MCF 10A (cell line): Measurements from ENCODE around the gene PPP1CC. TPM values are rescaled to one million over a fixed set of nuclear protein-coding genes. Genes with fewer than 3 reads are reported as not detected.
"Not testable (repeated sequence)": the region's sequence is repeated elsewhere in the genome, so short reads cannot be mapped to it uniquely, and the experiment has no call there.

ENCODE experiments used
- BruUV-seq: library from RNA; stranded (reverse); fragments of 400-500 nt; replicated peaks from 2 replicates; lab custom pipeline; 2021; lab: Mats Ljungman, UMichigan
- CTCF ChIA-PET: fragments of 300-600 bp; sonication (Branson Sonifier 250); formaldehyde crosslinking; extraction: SDS; loops from one replicate; lab custom pipeline; 2021; ENCODE audit warnings: antibody characterized with exemption, inconsistent platforms; lab: Yijun Ruan, JAX
- POLR2A ChIA-PET: fragments of 300-600, 350-650 bp; sonication (Branson Sonifier 250); formaldehyde crosslinking; extraction: SDS; loops from one replicate; lab custom pipeline; 2020; ENCODE audit warnings: antibody characterized with exemption, inconsistent platforms; lab: Yijun Ruan, JAX
- DNase-seq: peaks from one replicate; pipeline ENCODE4 v3.0.0-alpha.2; 2018; ENCODE audit not compliant: unreplicated experiment
- H3K27ac Mint-ChIP-seq: one replicate; pipeline ENCODE4 v1.8.0; 2022; ENCODE audit warnings: mild to moderate bottlenecking, low read depth, mixed read lengths; ENCODE audit not compliant: unreplicated experiment
- H3K27me3 Mint-ChIP-seq: one replicate; pipeline ENCODE4 v1.8.0; 2022; ENCODE audit warnings: mixed read lengths; ENCODE audit not compliant: insufficient read depth, unreplicated experiment
- H3K36me3 Mint-ChIP-seq: one replicate; pipeline ENCODE4 v1.8.0; 2022; ENCODE audit warnings: mild to moderate bottlenecking, moderate library complexity, mixed read lengths; ENCODE audit not compliant: insufficient read depth, unreplicated experiment
- H3K4me1 Mint-ChIP-seq: one replicate; pipeline ENCODE4 v1.8.0; 2022; ENCODE audit warnings: mixed read lengths; ENCODE audit not compliant: insufficient read depth, unreplicated experiment
- H3K4me3 Mint-ChIP-seq: one replicate; pipeline ENCODE4 v1.8.0; 2022; ENCODE audit warnings: mild to moderate bottlenecking, moderate library complexity, mixed read lengths; ENCODE audit not compliant: unreplicated experiment
- H3K9me3 Mint-ChIP-seq: one replicate; pipeline ENCODE4 v1.8.0; 2022; ENCODE audit warnings: mixed read lengths; ENCODE audit not compliant: unreplicated experiment
- intact Hi-C: fragments of 100-400 bp; cut with micrococcal nuclease; formaldehyde crosslinking; loops from 2 replicates; pipeline ENCODE4 v1.14.1; 2022
- total RNA-seq: library from RNA; stranded (reverse); gene quantifications from 2 replicates; pipeline ENCODE4 v1.2.3, GENCODE V29; 2022
- TF ChIP-seq, protein P1 (sequence below): fragments of 200-600 bp; IDR thresholded peaks from one replicate; pipeline ENCODE4 v1.8.0; 2022; ENCODE audit warnings: antibody characterized with exemption, mild to moderate bottlenecking; ENCODE audit not compliant: unreplicated experiment

Gene PPP1CC
- total RNA-seq, 1 experiment from 2014 or later, result 94.6 TPM

DNA sequence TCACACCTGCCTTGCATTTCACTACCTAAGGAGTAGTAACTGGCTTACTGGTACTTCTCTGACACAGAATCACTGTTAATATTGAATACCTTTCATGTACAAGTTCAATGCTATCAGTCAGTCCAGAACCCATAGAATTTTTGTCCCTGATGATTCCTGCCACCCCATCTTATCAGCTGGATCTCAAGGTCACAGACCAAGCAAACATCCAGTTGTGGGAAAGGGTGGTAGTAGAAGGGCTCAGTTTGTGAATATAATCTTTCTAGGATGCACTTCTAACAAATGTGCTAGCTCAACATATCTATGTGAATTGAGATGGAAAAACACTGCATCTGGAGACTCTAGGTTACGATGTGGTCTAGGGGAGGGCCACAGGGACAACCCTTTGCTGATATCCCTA, 14.1 kb downstream of the PPP1CC start:
- Mint-ChIP-seq H3K4me1 (peaks cover 8% of the 10 kb centered on the region), H3K9me3 (no peaks in the 10 kb centered on the region), H3K27me3 (no peaks in the 10 kb centered on the region), H3K27ac (no peak overlapping the region), H3K36me3 (peaks cover 88% of the 10 kb centered on the region), H3K4me3 (no peak overlapping the region)
- ChIA-PET CTCF (interaction anchor here (0.6 to 0.8 kb wide), 2 partner anchors 11 to 26 kb away, joined by 3 to 4 read pairs; no protein-coding TSS in a partner anchor), POLR2A (interaction anchor here (2.1 kb wide), 1 partner anchor 12 kb away, joined by 5 read pairs; no protein-coding TSS in a partner anchor)
- intact Hi-C loops, result no loop called here
- BruUV-seq, result no TSS peak
- TF ChIP-seq, protein P1, sequence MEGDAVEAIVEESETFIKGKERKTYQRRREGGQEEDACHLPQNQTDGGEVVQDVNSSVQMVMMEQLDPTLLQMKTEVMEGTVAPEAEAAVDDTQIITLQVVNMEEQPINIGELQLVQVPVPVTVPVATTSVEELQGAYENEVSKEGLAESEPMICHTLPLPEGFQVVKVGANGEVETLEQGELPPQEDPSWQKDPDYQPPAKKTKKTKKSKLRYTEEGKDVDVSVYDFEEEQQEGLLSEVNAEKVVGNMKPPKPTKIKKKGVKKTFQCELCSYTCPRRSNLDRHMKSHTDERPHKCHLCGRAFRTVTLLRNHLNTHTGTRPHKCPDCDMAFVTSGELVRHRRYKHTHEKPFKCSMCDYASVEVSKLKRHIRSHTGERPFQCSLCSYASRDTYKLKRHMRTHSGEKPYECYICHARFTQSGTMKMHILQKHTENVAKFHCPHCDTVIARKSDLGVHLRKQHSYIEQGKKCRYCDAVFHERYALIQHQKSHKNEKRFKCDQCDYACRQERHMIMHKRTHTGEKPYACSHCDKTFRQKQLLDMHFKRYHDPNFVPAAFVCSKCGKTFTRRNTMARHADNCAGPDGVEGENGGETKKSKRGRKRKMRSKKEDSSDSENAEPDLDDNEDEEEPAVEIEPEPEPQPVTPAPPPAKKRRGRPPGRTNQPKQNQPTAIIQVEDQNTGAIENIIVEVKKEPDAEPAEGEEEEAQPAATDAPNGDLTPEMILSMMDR, result no peak
- DNase-seq, result no peak

DNA sequence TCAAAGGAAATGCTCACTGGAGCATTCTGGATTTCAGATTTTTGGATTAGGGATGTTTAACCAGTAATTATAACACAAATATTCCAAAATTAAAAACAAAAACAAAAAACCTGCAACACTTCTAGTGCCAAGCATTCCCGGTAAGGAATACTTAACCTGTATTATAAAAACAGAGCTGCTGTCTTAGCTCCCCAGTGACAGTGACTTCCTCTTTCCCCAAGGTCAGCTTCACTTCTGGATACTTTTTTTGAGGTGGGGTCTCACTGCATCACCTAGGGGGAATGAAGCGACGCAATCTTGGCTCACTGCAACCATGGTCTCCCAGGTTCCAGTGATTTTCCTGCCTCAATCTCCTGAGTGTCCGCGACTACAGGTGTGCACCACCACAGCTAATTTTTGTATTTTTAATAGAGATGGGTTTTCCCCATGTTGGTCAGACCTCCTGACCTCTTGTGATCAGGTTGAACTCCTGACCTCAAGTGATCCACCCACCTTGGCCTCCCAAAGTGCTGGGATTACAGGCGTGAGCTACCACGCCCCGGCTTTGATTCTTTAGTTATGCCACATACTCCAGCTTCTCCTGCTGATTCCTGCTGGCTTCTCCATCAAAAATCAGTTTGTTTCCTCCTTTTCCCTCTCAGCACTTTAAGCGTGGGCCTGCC, 15.9 kb downstream of the PPP1CC start:
- Mint-ChIP-seq H3K27me3 (no peaks in the 10 kb centered on the region), H3K9me3 (no peaks in the 10 kb centered on the region), H3K27ac (no peak overlapping the region), H3K36me3 (peaks cover 96% of the 10 kb centered on the region), H3K4me3 (no peak overlapping the region), H3K4me1 (no peaks in the 10 kb centered on the region)
- CTCF ChIA-PET, result interaction anchor here (0.6 to 1.1 kb wide), 2 partner anchors 22 to 113 kb away, joined by 3 read pairs; no protein-coding TSS in a partner anchor
- TF ChIP-seq, protein P1, result no peak
- intact Hi-C loops, result no loop called here
- DNase-seq, result no peak
- BruUV-seq, result no TSS peak
- POLR2A ChIA-PET, result interaction anchor here (0.7 to 2.1 kb wide), 3 partner anchors 9 to 16 kb away, joined by 3 to 5 read pairs (median 3); no protein-coding TSS in a partner anchor

DNA sequence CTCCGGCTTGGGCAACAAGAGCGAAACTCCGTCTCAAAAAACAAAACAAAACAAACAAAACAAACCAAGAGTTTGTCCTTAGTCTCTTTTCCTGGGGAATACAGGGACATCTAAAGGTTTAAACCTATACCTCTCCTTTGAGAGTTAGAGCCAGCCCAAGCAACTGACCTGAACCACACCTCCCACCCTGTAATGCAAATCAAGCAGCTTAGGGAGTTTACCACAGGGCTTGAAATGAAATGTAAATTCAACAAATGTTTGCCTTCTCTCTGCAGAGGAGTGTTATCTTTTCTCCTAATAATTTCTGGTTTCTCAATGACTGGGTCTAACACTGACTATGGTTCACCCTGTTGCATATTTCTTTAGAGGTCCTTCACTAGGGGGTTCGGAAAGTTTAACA, 16.7 kb downstream of the PPP1CC start:
- Mint-ChIP-seq H3K27me3 (no peaks in the 10 kb centered on the region), H3K4me3 (no peak overlapping the region), H3K36me3 (peaks cover 96% of the 10 kb centered on the region), H3K27ac (no peak overlapping the region), H3K9me3 (no peaks in the 10 kb centered on the region), H3K4me1 (no peaks in the 10 kb centered on the region)
- POLR2A ChIA-PET, result interaction anchor here (1.0 kb wide), 1 partner anchor 8 kb away, joined by 3 read pairs; no protein-coding TSS in a partner anchor
- intact Hi-C loops, result no loop called here
- DNase-seq, result no peak
- TF ChIP-seq, protein P1, result no peak
- BruUV-seq, result no TSS peak
- CTCF ChIA-PET, result interaction anchor here (0.7 to 1.1 kb wide), 2 partner anchors 17 to 21 kb away, joined by 3 read pairs; no protein-coding TSS in a partner anchor

DNA sequence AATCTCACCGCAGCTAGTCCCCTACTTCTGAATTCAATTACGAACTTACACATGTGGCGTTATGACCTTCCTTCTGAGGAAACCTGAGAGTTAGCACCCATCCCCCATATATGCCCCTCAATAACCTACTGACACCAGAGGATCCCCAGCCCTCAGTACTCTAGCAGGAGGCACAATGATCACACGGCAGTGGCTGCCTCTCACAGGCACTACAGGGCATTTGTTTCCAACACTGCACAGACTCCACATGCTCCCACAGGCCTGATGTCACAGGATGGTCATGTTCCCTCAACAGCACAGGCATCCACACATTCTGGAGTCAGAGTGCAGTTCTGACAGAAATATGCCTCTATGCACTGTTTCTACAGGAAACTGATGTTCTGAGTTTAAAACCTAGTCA, 17.4 kb downstream of the PPP1CC start:
- Mint-ChIP-seq H3K4me1 (no peaks in the 10 kb centered on the region), H3K36me3 (peaks cover 96% of the 10 kb centered on the region), H3K4me3 (no peak overlapping the region), H3K27ac (no peak overlapping the region), H3K27me3 (no peaks in the 10 kb centered on the region), H3K9me3 (no peaks in the 10 kb centered on the region)
- no TSS peak for BruUV-seq
- intact Hi-C loops, result no loop called here
- ChIA-PET POLR2A (no interaction called here), CTCF (no interaction called here)
- TF ChIP-seq, protein P1, result no peak
- no peak for DNase-seq

DNA sequence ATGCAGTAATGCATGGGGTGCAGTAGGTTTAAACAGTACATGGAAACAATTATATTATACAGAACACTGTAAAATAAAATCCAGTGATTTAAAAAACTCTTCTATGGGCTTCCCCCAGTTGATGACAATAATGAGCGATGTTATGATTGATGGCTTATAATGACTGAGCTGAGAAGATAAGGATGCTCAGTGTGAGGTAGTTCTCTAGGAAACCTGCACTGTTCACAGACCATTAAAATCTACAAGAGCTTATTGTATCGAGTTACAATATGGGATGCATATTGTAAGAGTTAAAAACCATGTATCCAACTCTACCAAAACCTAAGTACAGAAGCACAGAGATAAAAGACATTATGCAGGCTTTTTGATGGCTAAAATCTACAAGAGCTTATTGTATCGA, 19.8 kb downstream of the PPP1CC start:
- H3K4me1 Mint-ChIP-seq, H3K4me3 Mint-ChIP-seq, POLR2A ChIA-PET, intact Hi-C loops, BruUV-seq, H3K27ac Mint-ChIP-seq, H3K9me3 Mint-ChIP-seq, H3K27me3 Mint-ChIP-seq, DNase-seq: not testable (repeated sequence)
- H3K36me3 Mint-ChIP-seq, result peaks cover 97% of the 10 kb centered on the region
- CTCF ChIA-PET, result interaction anchor here (0.8 kb wide), 1 partner anchor 165 kb away, joined by 3 read pairs; no protein-coding TSS in a partner anchor
